Measurements from ENCODE around the gene TMED1. TPM values are rescaled to one million over a fixed set of nuclear protein-coding genes. Genes with fewer than 3 reads are reported as not detected.

The TMED1 gene
- total and polyA plus RNA-seq, 2 donors from 2014 or later = 36.0 to 60.6 TPM

GRCh38 chr19:10782795-10783194 lies 53.2 kb downstream of the TMED1 start:
- H3K9ac ChIP-seq (ENCODE audit: low read length in 3 of 3) = no peak overlapping the region
- no peaks in the 10 kb centered on the region for H3K27me3 ChIP-seq (ENCODE audit: control insufficient read depth, insufficient read depth, low read length)
- FAIRE-seq (no peak), DNase-seq (no peak)
- peaks cover 4 to 49% (median 34%) of the 10 kb centered on the region in 3 donors for H3K36me3 ChIP-seq (ENCODE audit: control insufficient read depth in 2 of 3, insufficient read depth in 3 of 3, low read length in 3 of 3)
- no peaks in the 10 kb centered on the region for H3K9me3 ChIP-seq (ENCODE audit: control insufficient read depth in 2 of 3, insufficient read depth in 1 of 3, low read length in 3 of 3)
- H3K4me1 ChIP-seq (ENCODE audit: control insufficient read depth in 2 of 3, insufficient read depth in 2 of 3, low read depth in 1 of 3, low read length in 3 of 3) = no peaks in the 10 kb centered on the region
- H3K27ac ChIP-seq (ENCODE audit: low read depth in 2 of 2, low read length in 2 of 2) = no peak overlapping the region
- TF ChIP-seq, protein P1, sequence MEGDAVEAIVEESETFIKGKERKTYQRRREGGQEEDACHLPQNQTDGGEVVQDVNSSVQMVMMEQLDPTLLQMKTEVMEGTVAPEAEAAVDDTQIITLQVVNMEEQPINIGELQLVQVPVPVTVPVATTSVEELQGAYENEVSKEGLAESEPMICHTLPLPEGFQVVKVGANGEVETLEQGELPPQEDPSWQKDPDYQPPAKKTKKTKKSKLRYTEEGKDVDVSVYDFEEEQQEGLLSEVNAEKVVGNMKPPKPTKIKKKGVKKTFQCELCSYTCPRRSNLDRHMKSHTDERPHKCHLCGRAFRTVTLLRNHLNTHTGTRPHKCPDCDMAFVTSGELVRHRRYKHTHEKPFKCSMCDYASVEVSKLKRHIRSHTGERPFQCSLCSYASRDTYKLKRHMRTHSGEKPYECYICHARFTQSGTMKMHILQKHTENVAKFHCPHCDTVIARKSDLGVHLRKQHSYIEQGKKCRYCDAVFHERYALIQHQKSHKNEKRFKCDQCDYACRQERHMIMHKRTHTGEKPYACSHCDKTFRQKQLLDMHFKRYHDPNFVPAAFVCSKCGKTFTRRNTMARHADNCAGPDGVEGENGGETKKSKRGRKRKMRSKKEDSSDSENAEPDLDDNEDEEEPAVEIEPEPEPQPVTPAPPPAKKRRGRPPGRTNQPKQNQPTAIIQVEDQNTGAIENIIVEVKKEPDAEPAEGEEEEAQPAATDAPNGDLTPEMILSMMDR (IDR thresholded peaks at IDR 0.05; ENCODE audit: borderline replicate concordance, extremely low read depth, insufficient read depth) = no peak
- intact Hi-C loops (cut with DNase I) = no loop called here
- H3K4me3 ChIP-seq (ENCODE audit: low read length in 3 of 3) = no peak overlapping the region

Small RNAs within 50 kb of the gene (microRNA-seq; reads per million reads assigned to microRNA genes)
- gene MIR199A1 = 1.4 reads per million
- not detected for gene MIR6793

Other genes with a start within 250 kb of the TMED1 start
- 74.1 TPM for gene AP1M2, start 248.9 kb downstream of the TMED1 start, total RNA-seq
- gene AP1M2, start 248.9 kb downstream of the TMED1 start, polyA plus RNA-seq (ENCODE audit: insufficient read depth, low read depth, low replicate concordance) = 232 TPM
- 345 TPM for gene SLC44A2, start 210.7 kb downstream of the TMED1 start, total RNA-seq
- gene SLC44A2, start 210.7 kb downstream of the TMED1 start, polyA plus RNA-seq (ENCODE audit: insufficient read depth, low read depth, low replicate concordance) = 150 TPM
- gene ILF3, start 181.9 kb downstream of the TMED1 start, total RNA-seq = 206 TPM
- gene ILF3, start 181.9 kb downstream of the TMED1 start, polyA plus RNA-seq (ENCODE audit: insufficient read depth, low read depth, low replicate concordance) = 58.3 TPM
- 55.2 TPM for gene QTRT1, start 134.8 kb downstream of the TMED1 start, total RNA-seq
- 77.2 TPM for gene QTRT1, start 134.8 kb downstream of the TMED1 start, polyA plus RNA-seq (ENCODE audit: insufficient read depth, low read depth, low replicate concordance)
- 226 TPM for gene DNM2, start 118.1 kb downstream of the TMED1 start, total RNA-seq
- 79.0 TPM for gene DNM2, start 118.1 kb downstream of the TMED1 start, polyA plus RNA-seq (ENCODE audit: insufficient read depth, low read depth, low replicate concordance)
- gene C19orf38, start 12.2 kb upstream of the TMED1 start, total RNA-seq = 3.3 TPM
- gene C19orf38, start 12.2 kb upstream of the TMED1 start, polyA plus RNA-seq (ENCODE audit: insufficient read depth, low read depth, low replicate concordance) = 2.4 TPM
- gene CARM1, start 35.3 kb upstream of the TMED1 start, total RNA-seq = 41.2 TPM
- gene CARM1, start 35.3 kb upstream of the TMED1 start, polyA plus RNA-seq (ENCODE audit: insufficient read depth, low read depth, low replicate concordance) = 21.9 TPM
- gene YIPF2, start 92.4 kb upstream of the TMED1 start, total RNA-seq = 64.7 TPM
- 70.3 TPM for gene YIPF2, start 92.4 kb upstream of the TMED1 start, polyA plus RNA-seq (ENCODE audit: insufficient read depth, low read depth, low replicate concordance)
- 21.7 TPM for gene TIMM29, start 92.6 kb upstream of the TMED1 start, total RNA-seq
- 16.8 TPM for gene TIMM29, start 92.6 kb upstream of the TMED1 start, polyA plus RNA-seq (ENCODE audit: insufficient read depth, low read depth, low replicate concordance)
- gene SMARCA4, start 124.8 kb upstream of the TMED1 start, total RNA-seq = 124 TPM
- 59.8 TPM for gene SMARCA4, start 124.8 kb upstream of the TMED1 start, polyA plus RNA-seq (ENCODE audit: insufficient read depth, low read depth, low replicate concordance)